ENCODE results near the gene VPS37C.
"Not testable (repeated sequence)": the region's sequence is repeated elsewhere in the genome, so short reads cannot be mapped to it uniquely, and the experiment has no call there.

Gene VPS37C

GRCh38 chr11:61161190-61162091 lies at the start of gene VPS37C:
TSS of gene VPS37C (minus strand) at chr11:61161426. CDS start at chr11:61138829, 22,597 bp downstream.
- DNase-seq (ENCODE audit: low spot score) = peak; percentile 92

GRCh38 chr11:61210629-61211028 lies 49.4 kb upstream of the VPS37C start:
- DNase-seq (ENCODE audit: low spot score) = not testable (repeated sequence)

- DNase-seq (ENCODE audit: low spot score) = not testable (repeated sequence)
These were observed 46.5 kb upstream of the VPS37C start for GRCh38 chr11:61207636-61208310.

- DNase-seq (ENCODE audit: low spot score) = not testable (repeated sequence)
These were observed 43.4 kb upstream of the VPS37C start for GRCh38 chr11:61204502-61205059.

- DNase-seq (ENCODE audit: low spot score) = not testable (repeated sequence)
These were observed 42.6 kb upstream of the VPS37C start for GRCh38 chr11:61203873-61204272.

- not testable (repeated sequence) for DNase-seq (ENCODE audit: low spot score)
These were observed 41.9 kb upstream of the VPS37C start, which contains the start of gene PGA3 for GRCh38 chr11:61202950-61203746. TSS of gene PGA3 (plus strand) at chr11:61203515. CDS start at chr11:61203565, 50 bp downstream.

- DNase-seq (ENCODE audit: low spot score) = no peak
These were observed 40.2 kb upstream of the VPS37C start for GRCh38 chr11:61201476-61201875.

- DNase-seq (ENCODE audit: low spot score) = no peak
These were observed 37.8 kb upstream of the VPS37C start for GRCh38 chr11:61198948-61199523.

GRCh38 chr11:61198361-61198760 lies 37.1 kb upstream of the VPS37C start:
- no peak for DNase-seq (ENCODE audit: low spot score)

GRCh38 chr11:61195719-61196118 lies 34.5 kb upstream of the VPS37C start:
- DNase-seq (ENCODE audit: low spot score) = peak; percentile 60

GRCh38 chr11:61194981-61195695 lies 33.9 kb upstream of the VPS37C start:
- peak; percentile 82 for DNase-seq (ENCODE audit: low spot score)

GRCh38 chr11:61194169-61194671 lies 33.0 kb upstream of the VPS37C start:
- peak; percentile 14 for DNase-seq (ENCODE audit: low spot score)

- no peak for DNase-seq (ENCODE audit: low spot score)
These were observed 32.4 kb upstream of the VPS37C start for GRCh38 chr11:61193596-61193995.

- DNase-seq (ENCODE audit: low spot score) = no peak
These were observed 28.7 kb upstream of the VPS37C start for GRCh38 chr11:61189933-61190332.

- peak; percentile 71 for DNase-seq (ENCODE audit: low spot score)
These were observed 26.4 kb upstream of the VPS37C start for GRCh38 chr11:61187505-61188130.

GRCh38 chr11:61186504-61186903 lies 25.3 kb upstream of the VPS37C start:
- no peak for DNase-seq (ENCODE audit: low spot score)

GRCh38 chr11:61183645-61184044 lies 22.4 kb upstream of the VPS37C start:
- DNase-seq (ENCODE audit: low spot score) = no peak

- no peak for DNase-seq (ENCODE audit: low spot score)
These were observed 20.3 kb upstream of the VPS37C start for GRCh38 chr11:61181489-61181888.

- not testable (repeated sequence) for DNase-seq (ENCODE audit: low spot score)
These were observed 19.0 kb upstream of the VPS37C start for GRCh38 chr11:61180205-61180604.

- no peak for DNase-seq (ENCODE audit: low spot score)
These were observed 15.2 kb upstream of the VPS37C start for GRCh38 chr11:61176446-61176845.

All from kidney tubule cell (primary cell).